Measurements from ENCODE around the gene PCBP3.

DNA sequence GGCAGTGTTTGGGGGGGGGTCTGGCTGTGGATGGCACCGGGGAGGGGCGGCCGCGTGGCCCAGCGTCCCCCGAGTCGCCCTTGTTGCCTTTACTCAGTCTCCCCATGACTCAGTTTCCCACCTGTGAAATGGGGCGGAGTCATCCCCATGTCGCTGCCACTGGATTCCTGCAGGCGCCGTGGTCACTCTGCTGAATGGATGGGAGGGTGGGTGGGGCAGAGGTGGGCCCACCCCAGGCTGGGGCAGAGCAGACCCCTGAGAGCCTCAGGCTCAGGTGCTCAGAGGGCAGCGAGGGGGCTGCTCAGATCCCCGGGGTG lies 340.1 kb downstream of the PCBP3 start:
- TF ChIP-seq FOXP1 (IDR thresholded peaks at IDR 0.05) (no peak), FOXP1 (CRISPR knock-in tag; IDR thresholded peaks at IDR 0.05) (no peak), CAMTA2 (CRISPR knock-in tag; IDR thresholded peaks at IDR 0.05; ENCODE audit: borderline replicate concordance) (no peak), FOXJ3 (CRISPR knock-in tag; IDR thresholded peaks at IDR 0.05; ENCODE audit: borderline replicate concordance) (no peak), CHD4 (IDR thresholded peaks at IDR 0.05; ENCODE audit: borderline replicate concordance, low read length) (no peak)
- TF ChIP-seq, protein P1, sequence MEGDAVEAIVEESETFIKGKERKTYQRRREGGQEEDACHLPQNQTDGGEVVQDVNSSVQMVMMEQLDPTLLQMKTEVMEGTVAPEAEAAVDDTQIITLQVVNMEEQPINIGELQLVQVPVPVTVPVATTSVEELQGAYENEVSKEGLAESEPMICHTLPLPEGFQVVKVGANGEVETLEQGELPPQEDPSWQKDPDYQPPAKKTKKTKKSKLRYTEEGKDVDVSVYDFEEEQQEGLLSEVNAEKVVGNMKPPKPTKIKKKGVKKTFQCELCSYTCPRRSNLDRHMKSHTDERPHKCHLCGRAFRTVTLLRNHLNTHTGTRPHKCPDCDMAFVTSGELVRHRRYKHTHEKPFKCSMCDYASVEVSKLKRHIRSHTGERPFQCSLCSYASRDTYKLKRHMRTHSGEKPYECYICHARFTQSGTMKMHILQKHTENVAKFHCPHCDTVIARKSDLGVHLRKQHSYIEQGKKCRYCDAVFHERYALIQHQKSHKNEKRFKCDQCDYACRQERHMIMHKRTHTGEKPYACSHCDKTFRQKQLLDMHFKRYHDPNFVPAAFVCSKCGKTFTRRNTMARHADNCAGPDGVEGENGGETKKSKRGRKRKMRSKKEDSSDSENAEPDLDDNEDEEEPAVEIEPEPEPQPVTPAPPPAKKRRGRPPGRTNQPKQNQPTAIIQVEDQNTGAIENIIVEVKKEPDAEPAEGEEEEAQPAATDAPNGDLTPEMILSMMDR (CRISPR knock-in tag; IDR thresholded peaks at IDR 0.05), result no peak

All from HepG2 (cell line).